ENCODE data around the gene STX18. TPM values are rescaled to one million over a fixed set of nuclear protein-coding genes. Genes with fewer than 3 reads are reported as not detected.

Gene STX18
- total RNA-seq, 1 experiment from 2014 or later: 32.7 TPM

DNA sequence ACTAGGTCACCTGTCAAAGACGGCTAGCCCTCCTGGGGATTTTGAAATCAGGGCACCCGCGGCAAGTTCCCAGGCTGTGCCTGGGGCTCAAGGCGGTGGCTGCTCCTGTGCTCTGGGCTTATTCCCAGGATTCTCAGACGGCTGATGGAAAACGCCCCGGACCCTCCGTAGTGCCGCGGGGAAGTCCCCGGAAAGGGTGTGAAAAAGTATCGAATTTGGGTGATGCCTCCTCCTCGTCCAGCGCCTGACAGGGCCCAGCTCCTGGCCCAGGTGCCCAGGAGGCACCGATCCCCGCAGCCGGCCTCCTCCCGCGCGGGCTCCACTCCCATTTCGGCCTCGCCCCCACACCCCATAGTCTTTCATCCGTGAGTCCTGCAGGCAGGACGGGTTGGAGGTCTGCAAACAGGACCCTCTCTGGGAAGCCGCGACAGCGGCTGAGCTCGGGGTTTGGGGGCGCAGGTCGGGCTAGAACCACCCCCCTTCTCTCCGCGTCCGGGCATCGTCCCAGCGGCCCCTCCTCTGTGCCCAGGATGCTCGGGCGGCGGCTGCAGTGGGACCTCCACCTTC, 156.0 kb downstream of the STX18 start:
- intact Hi-C loops (cut with micrococcal nuclease): loop anchor here (1.0 kb wide), 1 partner anchor 44 kb away; no protein-coding TSS in a partner anchor
- no peak for DNase-seq (ENCODE audit: unreplicated experiment)
- TF ChIP-seq, protein P1, sequence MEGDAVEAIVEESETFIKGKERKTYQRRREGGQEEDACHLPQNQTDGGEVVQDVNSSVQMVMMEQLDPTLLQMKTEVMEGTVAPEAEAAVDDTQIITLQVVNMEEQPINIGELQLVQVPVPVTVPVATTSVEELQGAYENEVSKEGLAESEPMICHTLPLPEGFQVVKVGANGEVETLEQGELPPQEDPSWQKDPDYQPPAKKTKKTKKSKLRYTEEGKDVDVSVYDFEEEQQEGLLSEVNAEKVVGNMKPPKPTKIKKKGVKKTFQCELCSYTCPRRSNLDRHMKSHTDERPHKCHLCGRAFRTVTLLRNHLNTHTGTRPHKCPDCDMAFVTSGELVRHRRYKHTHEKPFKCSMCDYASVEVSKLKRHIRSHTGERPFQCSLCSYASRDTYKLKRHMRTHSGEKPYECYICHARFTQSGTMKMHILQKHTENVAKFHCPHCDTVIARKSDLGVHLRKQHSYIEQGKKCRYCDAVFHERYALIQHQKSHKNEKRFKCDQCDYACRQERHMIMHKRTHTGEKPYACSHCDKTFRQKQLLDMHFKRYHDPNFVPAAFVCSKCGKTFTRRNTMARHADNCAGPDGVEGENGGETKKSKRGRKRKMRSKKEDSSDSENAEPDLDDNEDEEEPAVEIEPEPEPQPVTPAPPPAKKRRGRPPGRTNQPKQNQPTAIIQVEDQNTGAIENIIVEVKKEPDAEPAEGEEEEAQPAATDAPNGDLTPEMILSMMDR (IDR thresholded peaks at IDR 0.05; ENCODE audit: unreplicated experiment): no peak
- H3K27me3 Mint-ChIP-seq (ENCODE audit: insufficient read depth, unreplicated experiment): peaks cover 25% of the 10 kb centered on the region
- peaks cover 5% of the 10 kb centered on the region for H3K4me1 Mint-ChIP-seq (ENCODE audit: insufficient read depth, unreplicated experiment)
- POLR2A ChIA-PET: no interaction called here
- no TSS peak for BruUV-seq (replicated peaks)
- no peaks in the 10 kb centered on the region for H3K36me3 Mint-ChIP-seq (ENCODE audit: insufficient read depth, unreplicated experiment)
- peak overlapping the region; percentile 74 for H3K27ac Mint-ChIP-seq (ENCODE audit: low read depth, unreplicated experiment)
- CTCF ChIA-PET: no interaction called here
- no peaks in the 10 kb centered on the region for H3K9me3 Mint-ChIP-seq (ENCODE audit: unreplicated experiment)
- peak overlapping the region; percentile 78 for H3K4me3 Mint-ChIP-seq (ENCODE audit: unreplicated experiment)

DNA sequence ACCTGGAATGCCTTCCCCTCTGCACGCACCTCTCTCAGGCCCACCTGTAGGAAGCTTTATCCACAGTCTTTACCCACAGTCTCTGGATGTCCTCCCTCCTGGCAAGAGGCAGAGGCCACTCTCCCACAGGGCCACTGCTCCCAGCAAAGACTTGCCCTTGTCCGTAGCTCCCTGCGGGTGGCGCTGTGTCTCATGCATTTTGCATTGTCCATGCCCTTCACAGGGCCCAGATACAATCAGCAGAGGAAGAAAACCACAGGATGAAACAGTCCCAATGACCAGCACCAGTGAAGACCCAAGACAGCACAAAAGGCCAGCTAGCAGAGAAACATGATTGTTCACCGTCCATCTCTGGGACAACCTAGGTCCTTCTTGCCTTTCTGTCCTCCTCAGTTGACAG, 157.0 kb downstream of the STX18 start:
- CTCF ChIA-PET: interaction anchor here (0.6 to 0.7 kb wide), 5 partner anchors 36 to 874 kb away, joined by 3 to 4 read pairs (median 3); no protein-coding TSS in a partner anchor
- peaks cover 25% of the 10 kb centered on the region for H3K27me3 Mint-ChIP-seq (ENCODE audit: insufficient read depth, unreplicated experiment)
- H3K27ac Mint-ChIP-seq (ENCODE audit: low read depth, unreplicated experiment): no peak overlapping the region
- H3K4me3 Mint-ChIP-seq (ENCODE audit: unreplicated experiment): peak overlapping the region; percentile 16
- no peaks in the 10 kb centered on the region for H3K9me3 Mint-ChIP-seq (ENCODE audit: unreplicated experiment)
- DNase-seq (ENCODE audit: unreplicated experiment): peak; percentile 68
- no peaks in the 10 kb centered on the region for H3K36me3 Mint-ChIP-seq (ENCODE audit: insufficient read depth, unreplicated experiment)
- BruUV-seq (replicated peaks): no TSS peak
- H3K4me1 Mint-ChIP-seq (ENCODE audit: insufficient read depth, unreplicated experiment): peaks cover 5% of the 10 kb centered on the region
- TF ChIP-seq, protein P1 (IDR thresholded peaks at IDR 0.05; ENCODE audit: unreplicated experiment): peak; percentile 28
- POLR2A ChIA-PET: no interaction called here
- intact Hi-C loops (cut with micrococcal nuclease): no loop called here

DNA sequence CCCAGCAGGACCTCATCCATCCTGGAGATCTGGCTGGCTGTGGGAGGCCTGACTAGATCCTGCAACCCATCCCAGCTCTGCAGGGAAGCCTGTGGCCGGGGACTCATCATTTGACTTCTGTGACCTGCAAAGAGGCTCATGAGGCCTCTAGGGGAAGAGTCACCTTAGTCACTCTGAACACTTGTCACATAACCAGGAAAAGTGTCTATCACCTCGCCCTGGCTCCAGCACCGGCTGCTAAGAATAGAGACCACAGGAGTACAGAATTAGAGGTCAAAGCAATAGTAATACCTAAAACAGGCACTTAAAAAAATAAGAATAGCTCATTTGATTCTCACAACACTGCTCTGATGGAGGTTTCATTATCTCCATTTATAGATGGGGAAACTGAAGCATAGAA, 158.8 kb downstream of the STX18 start:
- no TSS peak for BruUV-seq (replicated peaks)
- DNase-seq (ENCODE audit: unreplicated experiment): no peak
- CTCF ChIA-PET: no interaction called here
- POLR2A ChIA-PET: interaction anchor here (0.7 kb wide), 1 partner anchor 1000 kb away, joined by 3 read pairs; no protein-coding TSS in a partner anchor
- no peaks in the 10 kb centered on the region for H3K36me3 Mint-ChIP-seq (ENCODE audit: insufficient read depth, unreplicated experiment)
- peaks cover 5% of the 10 kb centered on the region for H3K4me1 Mint-ChIP-seq (ENCODE audit: insufficient read depth, unreplicated experiment)
- H3K9me3 Mint-ChIP-seq (ENCODE audit: unreplicated experiment): no peaks in the 10 kb centered on the region
- intact Hi-C loops (cut with micrococcal nuclease): no loop called here
- H3K4me3 Mint-ChIP-seq (ENCODE audit: unreplicated experiment): no peak overlapping the region
- H3K27me3 Mint-ChIP-seq (ENCODE audit: insufficient read depth, unreplicated experiment): peaks cover 25% of the 10 kb centered on the region
- no peak overlapping the region for H3K27ac Mint-ChIP-seq (ENCODE audit: low read depth, unreplicated experiment)
- TF ChIP-seq, protein P1 (IDR thresholded peaks at IDR 0.05; ENCODE audit: unreplicated experiment): no peak

- no peak for DNase-seq (ENCODE audit: unreplicated experiment)
- peaks cover 43% of the 10 kb centered on the region for H3K27me3 Mint-ChIP-seq (ENCODE audit: insufficient read depth, unreplicated experiment)
- POLR2A ChIA-PET: no interaction called here
- H3K36me3 Mint-ChIP-seq (ENCODE audit: insufficient read depth, unreplicated experiment): no peaks in the 10 kb centered on the region
- no peaks in the 10 kb centered on the region for H3K4me1 Mint-ChIP-seq (ENCODE audit: insufficient read depth, unreplicated experiment)
- no peak overlapping the region for H3K27ac Mint-ChIP-seq (ENCODE audit: low read depth, unreplicated experiment)
- TF ChIP-seq, protein P1 (IDR thresholded peaks at IDR 0.05; ENCODE audit: unreplicated experiment): no peak
- CTCF ChIA-PET: interaction anchor here (1.3 kb wide), 1 partner anchor 52 kb away, joined by 3 read pairs; no protein-coding TSS in a partner anchor
- H3K4me3 Mint-ChIP-seq (ENCODE audit: unreplicated experiment): no peak overlapping the region
- intact Hi-C loops (cut with micrococcal nuclease): no loop called here
- BruUV-seq (replicated peaks): no TSS peak
- H3K9me3 Mint-ChIP-seq (ENCODE audit: unreplicated experiment): peaks cover 3% of the 10 kb centered on the region
These were observed 162.2 kb downstream of the STX18 start for GRCh38 chr4:4379540-4380087.
